Medulla oblongata (tissue), 1 donor: ENCODE results near the gene ZDHHC14.
"Not testable (repeated sequence)": the region's sequence is repeated elsewhere in the genome, so short reads cannot be mapped to it uniquely, and the experiment has no call there.

Experiments used
- DNase-seq: peaks from one replicate; pipeline ENCODE4 v3.0.0-alpha.2; 2015; ENCODE audit errors: extremely low spot score

The ZDHHC14 gene

GRCh38 chr6:157380458-157380778 lies 572 bp upstream of the ZDHHC14 start:
- DNase-seq = no peak

GRCh38 chr6:157381631-157382621 lies 936 bp downstream of the ZDHHC14 start:
- DNase-seq = peak; percentile 74

GRCh38 chr6:157382821-157383220 lies 1.8 kb downstream of the ZDHHC14 start:
- no peak for DNase-seq

DNA sequence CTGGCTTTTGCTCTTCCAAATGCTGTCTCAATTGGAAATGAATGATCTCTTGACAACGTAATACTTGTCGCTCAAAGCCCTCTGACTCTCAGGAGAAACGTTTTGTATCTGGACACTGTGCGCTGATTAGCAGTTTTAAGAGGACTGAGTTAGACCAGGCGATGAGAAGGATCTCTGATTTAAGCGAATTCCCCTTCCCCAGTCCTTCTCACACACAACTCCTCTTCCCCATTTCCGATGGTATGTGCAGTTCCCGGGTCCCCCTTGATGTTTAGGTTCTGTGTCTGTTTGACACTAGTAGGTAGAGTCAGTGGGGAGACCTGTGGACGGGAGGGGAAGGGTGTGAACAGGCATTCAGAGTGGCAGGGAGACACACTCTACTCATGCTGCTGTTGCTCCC lies 2.5 kb downstream of the ZDHHC14 start:
- peak; percentile 30 for DNase-seq

DNA sequence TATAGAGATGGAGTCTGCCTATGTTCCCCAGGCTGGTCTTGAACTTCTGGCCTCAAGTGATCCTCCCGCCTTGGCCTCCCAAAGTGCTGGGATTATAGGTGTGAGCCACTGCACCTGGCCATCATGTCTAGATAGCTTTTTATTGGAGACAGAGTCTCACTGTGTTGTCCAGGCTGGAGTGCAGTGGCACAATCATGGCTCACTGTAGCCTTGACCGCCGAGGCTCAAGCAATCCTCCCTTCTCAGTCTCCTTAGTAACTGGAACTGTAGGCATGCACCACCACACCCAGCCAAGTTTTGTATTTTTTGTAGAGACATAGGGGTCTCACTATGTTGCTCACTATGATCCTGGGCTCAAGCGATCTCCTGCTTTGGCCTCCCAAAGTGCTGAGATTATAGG lies 4.0 kb downstream of the ZDHHC14 start:
- DNase-seq = not testable (repeated sequence)

GRCh38 chr6:157385482-157385881 lies 4.5 kb downstream of the ZDHHC14 start:
- DNase-seq = no peak

- DNase-seq = no peak
These were observed 5.0 kb downstream of the ZDHHC14 start for GRCh38 chr6:157386023-157386422.

- no peak for DNase-seq
These were observed 5.5 kb downstream of the ZDHHC14 start for GRCh38 chr6:157386454-157386853.

DNA sequence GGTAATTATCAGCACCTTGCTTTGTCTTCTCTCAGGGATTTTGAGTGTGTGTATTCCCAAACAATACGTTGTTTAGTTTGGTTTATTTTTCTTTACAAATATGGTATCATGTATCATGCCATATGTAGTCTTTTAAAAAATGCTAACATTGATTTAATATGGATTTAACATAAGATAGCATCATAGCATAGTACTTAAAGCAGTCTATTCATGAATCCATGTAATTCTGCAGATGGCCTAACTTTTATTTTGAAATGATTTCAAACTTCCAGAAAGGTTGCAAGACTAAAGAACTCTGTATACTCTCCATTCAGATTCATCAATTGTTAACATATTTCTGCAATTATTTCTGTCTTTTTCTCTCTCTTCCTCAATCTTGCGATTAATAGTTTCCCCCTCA lies 7.9 kb downstream of the ZDHHC14 start:
- DNase-seq = no peak

DNA sequence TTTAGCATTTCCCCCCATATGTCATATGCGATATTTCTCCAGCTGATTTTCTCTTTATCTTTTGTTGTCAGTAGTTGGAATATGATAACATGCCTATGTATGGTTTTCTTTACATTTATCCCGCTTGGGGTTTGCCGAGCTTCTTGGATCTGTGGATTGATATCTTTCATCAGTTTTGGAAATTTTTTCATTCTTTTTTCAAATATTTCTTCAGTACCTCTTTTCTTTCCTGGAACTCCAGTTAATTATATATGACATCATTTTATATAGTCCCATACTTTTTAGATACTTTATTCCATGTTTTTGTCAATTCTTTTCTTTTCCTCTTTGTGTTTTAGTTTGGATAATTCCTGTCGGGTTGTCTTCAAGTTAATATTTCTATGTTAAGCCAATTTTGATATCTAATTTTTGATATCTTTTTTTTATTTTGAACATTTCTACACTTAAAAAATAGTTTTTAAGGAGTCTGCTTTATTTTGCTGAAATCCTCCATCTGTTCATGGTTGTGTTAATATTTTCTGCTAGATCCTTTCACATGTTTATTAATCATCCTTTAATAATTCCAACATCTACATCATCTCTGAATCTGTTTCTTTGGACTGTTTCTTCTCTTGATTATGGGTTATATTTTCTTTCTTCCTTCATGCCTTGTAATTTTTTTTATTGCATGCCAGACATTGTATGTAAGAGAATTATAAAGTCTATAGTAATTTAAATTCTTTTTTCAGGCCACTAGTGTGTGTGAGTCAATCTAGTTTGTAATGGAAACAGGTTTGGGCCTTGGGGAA lies 9.5 kb downstream of the ZDHHC14 start:
- no peak for DNase-seq

DNA sequence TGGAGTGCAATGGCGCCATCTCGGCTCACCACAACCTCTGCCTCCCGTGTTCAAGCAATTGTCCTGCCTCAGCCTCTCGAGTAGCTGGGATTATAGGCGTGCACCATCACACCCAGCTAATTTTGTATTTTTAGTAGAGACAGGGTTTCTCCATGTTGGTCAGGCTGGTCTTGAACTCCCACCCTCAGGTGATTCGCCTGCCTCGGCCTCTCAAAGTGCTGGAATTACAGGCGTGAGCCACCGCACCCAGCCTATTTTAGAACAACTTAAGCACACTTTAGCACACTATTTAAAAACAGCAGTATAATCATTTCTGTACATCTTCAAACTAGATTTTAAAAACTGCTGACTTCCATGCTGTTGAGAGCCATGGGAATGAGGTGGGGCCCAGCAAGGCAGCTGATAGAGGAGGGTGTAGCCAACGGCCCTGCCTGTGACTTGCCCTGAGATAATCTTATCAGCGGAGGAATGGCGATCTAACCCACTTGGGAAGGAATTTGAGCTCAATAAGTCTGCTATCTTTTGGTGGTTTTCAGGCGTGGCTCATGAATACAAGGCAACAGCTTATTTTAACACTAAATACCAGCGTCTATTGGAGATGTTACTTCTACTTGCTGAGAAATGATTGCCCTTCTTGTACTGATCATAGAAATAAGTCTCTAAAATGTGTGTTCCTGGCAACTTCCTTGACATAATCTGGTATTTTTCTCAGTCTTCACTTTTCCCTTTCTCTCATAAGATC lies 12.1 kb downstream of the ZDHHC14 start:
- DNase-seq = no peak

- DNase-seq = no peak
These were observed 12.8 kb downstream of the ZDHHC14 start for GRCh38 chr6:157393669-157394327.

DNA sequence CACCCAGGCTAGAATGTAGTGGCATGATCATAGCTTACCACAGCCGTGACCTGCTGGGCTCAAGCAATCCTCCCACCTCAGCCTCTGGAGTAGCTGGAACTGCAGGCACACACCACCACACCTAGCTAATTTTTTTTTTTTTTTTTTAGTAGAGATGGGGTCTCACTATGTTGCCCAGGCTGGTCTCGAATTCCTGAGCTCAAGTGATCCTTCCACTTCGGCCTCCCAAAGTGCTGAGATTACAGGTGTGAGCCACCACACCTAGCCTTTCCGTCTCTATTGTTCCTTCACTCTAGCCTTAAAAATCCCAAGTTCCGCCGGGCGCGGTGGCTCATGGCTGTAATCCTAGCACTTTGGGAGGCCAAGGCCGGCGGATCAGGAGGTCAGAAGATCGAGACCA lies 14.2 kb downstream of the ZDHHC14 start:
- not testable (repeated sequence) for DNase-seq

DNA sequence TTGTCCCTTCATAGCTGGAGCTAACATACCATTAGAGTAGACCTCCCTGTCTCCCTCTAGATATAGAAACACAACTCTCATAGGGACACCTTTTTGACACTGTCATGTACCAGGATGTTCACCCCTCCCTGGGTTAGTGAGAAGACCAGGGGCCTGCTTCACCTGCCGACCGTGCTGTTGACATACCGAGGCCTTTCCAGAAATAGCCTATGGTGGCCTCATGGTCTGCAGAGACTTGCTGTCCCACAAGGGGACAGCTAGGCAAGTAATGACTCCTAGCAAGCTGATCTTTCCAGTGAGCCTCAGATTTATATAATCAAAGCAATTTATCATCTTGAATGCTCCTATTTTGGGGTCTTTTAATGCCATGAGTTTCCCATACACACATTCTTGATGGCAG lies 15.0 kb downstream of the ZDHHC14 start:
- DNase-seq = no peak

DNA sequence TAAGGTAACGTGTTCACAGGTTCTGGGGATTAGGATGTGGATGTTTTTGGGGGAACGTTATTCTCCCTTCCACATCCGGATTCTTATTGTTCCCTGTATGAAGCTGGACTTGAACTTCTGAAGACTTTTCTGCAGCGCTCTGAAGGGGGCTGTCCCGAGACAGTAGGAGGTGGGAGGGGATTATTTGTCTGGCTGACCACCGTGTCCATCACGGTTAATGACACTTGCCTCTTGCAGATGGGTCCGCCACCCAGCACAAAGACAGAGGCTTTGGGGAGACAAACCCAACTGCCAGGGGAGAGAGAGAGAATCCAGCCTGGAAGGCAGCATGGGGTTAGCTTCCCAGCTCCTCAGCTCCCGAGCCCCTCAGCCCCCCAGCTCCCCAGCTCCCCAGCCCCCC lies 16.7 kb downstream of the ZDHHC14 start:
- DNase-seq = no peak

- no peak for DNase-seq
These were observed 17.2 kb downstream of the ZDHHC14 start for GRCh38 chr6:157398151-157398550.

DNA sequence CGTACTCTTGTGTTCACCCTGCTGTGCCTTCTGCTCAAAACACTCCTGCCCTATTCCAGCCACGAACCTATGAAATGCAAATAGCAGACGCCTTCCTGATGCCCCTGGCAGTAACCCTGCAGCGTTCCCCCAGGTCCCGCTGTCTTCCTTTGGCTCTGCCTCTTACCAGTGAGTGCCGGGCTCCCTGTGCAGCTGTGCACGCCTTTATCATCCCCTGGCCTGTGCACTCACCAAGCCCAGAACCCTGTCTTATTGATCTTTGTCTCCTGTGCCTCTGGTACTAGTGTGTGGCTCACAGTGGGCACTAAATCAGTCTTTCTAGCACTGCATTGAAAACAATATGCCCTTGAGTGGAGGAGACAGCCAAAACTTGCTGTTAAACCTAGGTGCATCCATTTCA lies 19.7 kb downstream of the ZDHHC14 start:
- no peak for DNase-seq

DNA sequence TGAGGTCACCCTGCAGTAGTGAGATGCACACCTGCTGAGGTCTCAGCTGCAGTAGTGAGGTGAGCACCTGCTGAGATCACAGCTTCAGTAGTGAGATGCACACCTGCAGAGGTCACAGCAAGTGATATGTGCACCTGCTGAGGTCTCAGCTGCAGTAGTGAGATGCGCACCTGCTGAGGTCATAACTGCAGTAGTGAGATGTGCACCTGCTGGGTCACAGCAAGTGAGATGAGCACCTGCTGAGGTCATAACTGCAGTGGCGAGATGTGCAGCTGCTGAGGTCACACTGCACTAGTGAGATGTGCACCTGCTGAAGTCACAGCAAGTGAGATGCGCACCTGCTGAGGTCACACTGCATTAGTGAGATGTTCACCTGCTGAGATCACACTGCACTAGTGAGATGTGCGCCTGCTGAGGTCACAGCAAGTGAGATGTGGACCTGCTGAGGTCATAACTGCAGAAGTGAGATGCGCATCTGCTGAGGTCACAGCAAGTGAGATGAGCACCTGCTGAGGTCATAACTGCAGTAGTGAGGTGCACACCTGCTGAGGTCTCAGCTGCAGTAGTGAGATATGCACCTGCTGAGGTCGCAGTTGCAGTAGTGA lies 20.8 kb downstream of the ZDHHC14 start:
- DNase-seq = no peak

- DNase-seq = no peak
These were observed 22.2 kb downstream of the ZDHHC14 start for GRCh38 chr6:157402996-157403685.

- no peak for DNase-seq
These were observed 22.7 kb downstream of the ZDHHC14 start for GRCh38 chr6:157403686-157404051.

DNA sequence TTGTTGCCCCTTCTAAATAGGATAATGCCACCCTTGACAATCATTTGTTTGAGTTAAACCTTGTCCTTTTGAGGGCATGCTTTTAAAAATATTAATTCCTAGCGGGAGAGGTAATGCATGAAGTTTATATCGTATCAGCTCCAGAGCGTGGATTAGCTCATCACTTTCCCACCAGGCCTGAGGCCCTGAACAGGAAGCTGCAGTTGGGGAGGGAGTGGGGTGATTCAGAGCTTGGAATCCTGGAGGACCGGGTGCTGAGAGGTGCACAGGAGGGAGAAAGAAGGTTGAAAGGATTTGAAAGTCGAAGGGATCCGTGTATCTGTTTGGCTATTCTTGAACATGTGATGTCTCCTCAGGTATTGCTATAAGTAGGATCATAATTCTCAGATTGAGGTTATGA lies 25.0 kb downstream of the ZDHHC14 start:
- DNase-seq = no peak
